Measurements from ENCODE around the gene UGT2B28. TPM values are rescaled to one million over a fixed set of nuclear protein-coding genes. Genes with fewer than 3 reads are reported as not detected.
"Not testable (repeated sequence)": the region's sequence is repeated elsewhere in the genome, so short reads cannot be mapped to it uniquely, and the experiment has no call there.

UGT2B28 gene
- polyA plus RNA-seq (ENCODE audit: insufficient read length in 3 of 3), result under 1 TPM in 2 of 3 donors, not detected in 1; 0.16 to 0.61 TPM

DNA sequence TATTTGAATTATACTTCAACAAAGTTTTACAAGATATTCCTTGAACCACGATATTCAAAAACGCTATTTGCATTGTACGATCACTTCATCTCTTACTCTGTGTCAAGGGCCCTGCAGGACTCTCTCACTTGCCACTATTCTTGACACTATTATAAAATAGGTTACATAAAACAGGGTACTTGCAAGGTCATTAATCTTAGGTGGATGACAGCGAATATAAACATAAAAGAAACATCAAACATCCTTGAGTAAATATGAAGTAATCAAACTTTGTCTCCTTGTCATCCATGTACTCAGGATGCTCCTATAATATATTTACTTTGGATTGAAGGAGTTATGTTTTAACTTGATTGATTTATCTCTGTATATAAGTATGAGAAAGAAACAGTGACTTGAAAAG is at the start of gene UGT2B28:
Gene UGT2B28, plus strand, starts transcription at position 395 of the 400 bp plus-strand sequence. CDS start 26 bp downstream, outside the sequence.
- not testable (repeated sequence) for DNase-seq (ENCODE audit: low read depth in 3 of 3, low spot score in 2 of 3)

GRCh38 chr4:69239092-69239491 is 41.2 kb upstream of the UGT2B28 start:
- no peak for DNase-seq (ENCODE audit: low read depth in 3 of 3, low spot score in 2 of 3)

DNA sequence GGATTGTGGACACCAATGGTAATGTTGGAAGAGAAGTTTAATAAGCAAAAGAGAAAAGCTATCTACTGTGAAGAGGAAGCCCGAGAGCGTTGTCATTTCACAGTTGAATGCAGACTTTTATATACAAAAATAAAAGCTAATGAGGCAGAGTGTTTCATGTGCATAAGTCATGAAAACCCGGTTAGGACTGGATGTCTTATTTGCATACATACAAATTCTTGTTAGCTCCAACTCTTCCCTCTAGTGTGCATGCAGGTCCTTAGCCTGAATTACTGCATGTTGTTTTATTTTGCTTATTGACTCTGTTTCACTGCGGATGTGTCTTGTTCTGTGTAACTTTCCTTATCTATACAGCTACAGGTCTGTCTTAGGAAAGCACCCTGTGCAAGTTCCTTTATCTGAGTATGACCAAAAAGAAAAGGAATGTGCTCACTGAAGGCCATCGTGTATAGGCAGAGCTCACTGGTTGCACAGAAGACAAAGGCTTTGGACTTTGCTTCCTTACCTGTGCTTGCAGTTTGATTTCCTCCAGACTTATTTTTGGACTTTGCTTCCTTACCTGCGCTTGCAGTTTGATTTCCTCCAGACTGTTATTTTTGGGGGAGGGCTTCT is 40.6 kb upstream of the UGT2B28 start:
- DNase-seq (ENCODE audit: low read depth in 3 of 3, low spot score in 2 of 3), result no peak

GRCh38 chr4:69240787-69241186 is 39.5 kb upstream of the UGT2B28 start:
- not testable (repeated sequence) for DNase-seq (ENCODE audit: low read depth in 3 of 3, low spot score in 2 of 3)

DNA sequence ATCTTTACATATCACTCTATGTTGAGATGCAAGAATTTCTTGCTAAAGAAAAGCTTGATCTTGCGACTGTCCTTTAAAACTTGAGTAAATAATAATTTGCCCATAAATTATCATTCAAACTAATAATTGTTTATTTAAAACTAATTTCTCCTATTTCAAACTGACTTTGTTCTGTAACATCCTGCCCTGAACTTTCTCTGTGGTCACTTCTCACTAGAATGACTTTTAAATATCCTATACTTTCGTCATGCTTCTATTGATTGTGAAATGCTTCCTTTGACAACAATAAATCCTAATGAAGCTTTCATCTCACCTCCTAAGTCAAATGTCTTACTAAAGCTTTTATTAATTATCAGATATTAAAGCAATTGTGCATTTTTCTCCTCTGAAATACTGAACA is 38.5 kb upstream of the UGT2B28 start:
- DNase-seq (ENCODE audit: low read depth in 3 of 3, low spot score in 2 of 3), result not testable (repeated sequence)

- not testable (repeated sequence) for DNase-seq (ENCODE audit: low read depth in 3 of 3, low spot score in 2 of 3)
Measured at GRCh38 chr4:69242562-69243240, 37.6 kb upstream of the UGT2B28 start.

DNA sequence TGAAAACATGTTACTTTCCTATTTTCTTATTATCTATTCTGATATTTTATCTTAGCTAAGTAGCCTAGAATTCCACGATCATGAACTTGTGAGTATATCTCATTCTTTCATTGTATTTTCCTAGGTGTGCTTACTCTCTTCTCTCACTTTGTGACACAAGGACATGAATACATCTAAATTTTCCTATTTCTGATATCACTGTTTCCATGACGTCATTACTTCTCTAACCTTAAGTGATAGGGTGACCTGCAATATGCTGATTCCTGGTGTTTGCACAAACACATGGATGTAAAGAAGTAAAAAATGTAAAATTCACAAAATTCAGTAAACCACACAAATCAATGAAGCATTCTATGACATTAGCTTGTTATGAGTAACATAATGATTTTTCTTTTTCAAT is 29.4 kb upstream of the UGT2B28 start:
- not testable (repeated sequence) for DNase-seq (ENCODE audit: low read depth in 3 of 3, low spot score in 2 of 3)

DNA sequence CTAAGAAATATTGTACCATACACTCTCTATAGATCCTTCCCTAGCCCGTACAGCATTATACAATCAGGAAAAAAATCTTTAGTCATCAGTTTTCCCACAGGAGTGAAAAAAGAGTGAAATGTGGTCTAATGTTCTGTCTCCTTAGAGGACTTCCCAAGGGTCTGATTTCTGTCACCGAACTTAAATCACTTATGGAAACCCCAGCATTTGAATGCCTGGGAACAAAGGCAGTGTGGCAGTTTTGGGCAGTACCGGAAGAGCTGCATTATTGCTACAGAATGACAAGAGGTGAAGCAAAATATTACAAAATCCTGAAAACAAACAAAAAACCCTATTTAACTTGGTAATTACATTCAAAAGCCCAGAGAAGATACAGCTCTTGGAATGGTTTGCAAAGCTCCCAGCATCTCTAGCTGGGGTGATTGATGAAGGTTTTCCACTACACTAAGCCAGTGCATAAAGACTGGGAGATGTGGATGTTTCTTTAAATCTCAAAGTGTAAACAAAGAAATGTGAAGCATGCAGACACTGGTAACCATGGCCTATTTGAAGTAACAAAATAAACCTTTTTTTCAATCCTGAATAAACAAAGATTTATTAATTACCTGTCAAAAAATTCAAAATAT is 27.0 kb upstream of the UGT2B28 start:
- DNase-seq (ENCODE audit: low read depth in 3 of 3, low spot score in 2 of 3), result not testable (repeated sequence)

GRCh38 chr4:69268612-69269011 is 11.7 kb upstream of the UGT2B28 start:
- not testable (repeated sequence) for DNase-seq (ENCODE audit: low read depth in 3 of 3, low spot score in 2 of 3)

DNA sequence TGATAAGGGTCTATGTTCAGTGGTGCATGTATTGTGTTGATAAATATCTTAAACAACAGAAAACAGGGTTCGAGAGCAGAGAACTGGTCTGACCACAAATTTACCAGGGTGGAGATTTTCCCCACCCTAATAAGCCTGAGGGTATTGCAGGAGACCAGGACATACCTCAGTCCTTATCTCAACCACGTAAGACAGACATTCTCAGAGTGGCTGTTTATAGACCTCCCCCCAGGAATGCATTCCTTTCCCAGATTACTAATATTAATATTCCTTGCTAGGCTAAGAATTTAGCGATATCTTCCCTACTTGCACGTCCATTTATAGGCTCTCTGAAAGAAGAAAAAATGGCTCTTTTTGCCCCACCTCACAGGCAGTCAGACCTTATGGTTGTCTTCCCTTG is 16.1 kb downstream of the UGT2B28 start:
- not testable (repeated sequence) for DNase-seq (ENCODE audit: low read depth in 3 of 3, low spot score in 2 of 3)

DNA sequence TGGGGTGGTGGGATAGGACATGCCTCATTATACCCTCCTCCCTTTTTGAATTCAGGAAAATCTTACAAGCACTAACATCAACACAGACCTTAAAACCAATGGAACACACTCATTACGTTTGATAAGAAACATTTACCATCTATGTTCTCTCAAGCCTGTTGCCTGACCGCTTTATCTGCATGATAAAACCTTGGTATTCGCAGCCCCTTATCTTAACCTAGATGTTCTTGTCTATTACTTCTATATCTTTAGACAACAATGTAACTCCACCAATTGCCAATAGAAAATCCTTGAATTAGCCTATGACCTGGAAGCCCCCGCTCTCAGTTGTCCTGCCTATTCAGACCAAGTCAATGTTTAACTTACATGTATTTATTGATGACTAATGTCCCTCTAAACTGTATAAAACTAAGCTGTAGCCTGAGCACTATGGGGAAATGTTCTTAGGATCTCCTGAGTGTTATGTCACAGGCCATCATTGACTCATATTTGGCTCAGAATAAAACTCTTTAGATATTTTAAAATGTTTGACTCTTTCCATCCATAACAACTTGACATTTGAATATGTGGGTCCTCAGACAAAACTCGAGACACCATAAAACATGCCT is 28.3 kb downstream of the UGT2B28 start:
- not testable (repeated sequence) for DNase-seq (ENCODE audit: low read depth in 3 of 3, low spot score in 2 of 3)

- not testable (repeated sequence) for DNase-seq (ENCODE audit: low read depth in 3 of 3, low spot score in 2 of 3)
Measured at GRCh38 chr4:69309549-69310076, 29.3 kb downstream of the UGT2B28 start.

GRCh38 chr4:69310262-69310661 is 30.0 kb downstream of the UGT2B28 start:
- DNase-seq (ENCODE audit: low read depth in 3 of 3, low spot score in 2 of 3), result not testable (repeated sequence)

- DNase-seq (ENCODE audit: low read depth in 3 of 3, low spot score in 2 of 3), result peak in 1 of 3 donors; percentile 5
Measured at GRCh38 chr4:69317669-69318298, 37.5 kb downstream of the UGT2B28 start.

- no peak for DNase-seq (ENCODE audit: low read depth in 3 of 3, low spot score in 2 of 3)
Measured at GRCh38 chr4:69321153-69321729, 41.0 kb downstream of the UGT2B28 start.

DNA sequence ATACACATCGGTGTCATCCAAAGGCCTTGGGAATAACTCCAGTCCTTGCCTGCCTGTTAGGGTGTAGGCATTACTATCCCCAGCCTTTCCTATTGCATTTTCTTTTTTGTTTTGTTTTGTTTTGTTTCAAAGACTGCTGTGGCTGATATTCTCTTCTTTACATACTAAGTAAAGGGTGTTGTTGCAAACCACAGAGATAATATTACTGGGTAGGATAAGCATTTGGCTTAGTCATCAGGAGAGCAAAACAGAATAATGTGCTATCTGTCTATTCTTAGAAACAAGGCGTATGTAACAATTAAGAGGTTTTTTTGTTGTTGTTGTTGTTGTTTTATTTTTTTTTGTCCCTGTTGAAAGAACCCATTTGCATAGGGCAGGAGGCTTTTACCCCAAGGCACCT is 41.8 kb downstream of the UGT2B28 start:
- no peak for DNase-seq (ENCODE audit: low read depth in 3 of 3, low spot score in 2 of 3)

DNA sequence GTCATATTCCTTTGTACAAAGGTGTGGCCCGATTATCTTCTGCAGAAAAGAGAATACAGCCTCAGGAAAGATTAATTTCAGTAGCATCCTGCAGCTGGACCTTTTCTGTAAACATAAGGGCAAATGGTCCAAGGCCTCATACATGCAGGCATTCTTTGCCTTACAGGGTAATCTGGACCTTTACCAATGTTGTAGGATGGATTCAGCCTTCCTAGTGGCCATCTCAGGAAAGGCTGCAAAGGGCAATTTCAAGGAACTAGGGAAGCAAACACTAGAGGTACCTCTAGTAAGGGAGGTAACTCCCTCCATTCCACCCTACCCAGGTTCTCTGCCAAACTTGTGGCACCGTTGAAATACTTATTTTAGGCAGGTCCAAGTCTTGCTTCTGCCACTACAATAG is 43.0 kb downstream of the UGT2B28 start:
- no peak for DNase-seq (ENCODE audit: low read depth in 3 of 3, low spot score in 2 of 3)

GRCh38 chr4:69330345-69331047 is 50.2 kb downstream of the UGT2B28 start:
- DNase-seq (ENCODE audit: low read depth in 3 of 3, low spot score in 2 of 3), result no peak

DNA sequence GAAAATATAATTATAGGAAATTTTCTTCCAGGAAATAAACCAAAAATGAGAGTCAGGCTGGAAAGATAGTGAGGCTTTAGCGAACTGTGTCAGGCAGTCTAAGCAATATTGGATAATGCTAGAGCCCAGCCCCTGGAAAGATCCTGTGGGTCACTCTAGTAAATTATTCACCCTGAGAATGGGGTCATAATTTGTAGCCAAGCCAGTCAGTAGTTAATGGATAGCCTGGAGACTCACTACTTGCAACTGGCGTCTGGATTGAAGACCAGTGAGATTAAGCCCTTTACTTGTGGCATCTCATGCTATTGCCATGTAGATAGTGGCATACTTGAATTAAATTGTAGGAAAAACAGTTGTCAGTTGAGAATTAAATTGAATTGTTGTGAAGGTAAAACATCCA is 51.0 kb downstream of the UGT2B28 start:
- not testable (repeated sequence) for DNase-seq (ENCODE audit: low read depth in 3 of 3, low spot score in 2 of 3)

DNA sequence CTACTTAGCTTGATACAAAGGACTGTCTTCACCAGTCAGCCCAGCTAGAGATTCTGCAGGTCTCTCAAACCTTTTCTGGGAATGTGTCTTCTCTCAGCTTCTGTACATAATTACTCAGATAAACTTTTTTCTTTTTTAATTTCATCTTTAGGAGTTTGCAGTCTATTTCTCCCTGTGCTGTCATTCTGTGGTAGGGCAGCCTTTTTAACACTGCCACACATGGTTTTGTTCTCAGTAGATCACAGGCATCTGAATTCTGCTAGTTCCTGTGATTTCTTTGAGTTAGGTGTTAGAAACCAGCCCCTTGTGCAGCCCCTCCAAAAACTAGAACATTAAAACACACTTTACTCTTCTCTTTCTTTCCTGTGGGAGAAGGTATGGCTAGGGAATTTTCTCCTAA is 55.2 kb downstream of the UGT2B28 start:
- not testable (repeated sequence) for DNase-seq (ENCODE audit: low read depth in 3 of 3, low spot score in 2 of 3)
